ENCODE data around the gene ARHGAP31.
"Not testable (repeated sequence)": the region's sequence is repeated elsewhere in the genome, so short reads cannot be mapped to it uniquely, and the experiment has no call there.

Gene ARHGAP31

DNA sequence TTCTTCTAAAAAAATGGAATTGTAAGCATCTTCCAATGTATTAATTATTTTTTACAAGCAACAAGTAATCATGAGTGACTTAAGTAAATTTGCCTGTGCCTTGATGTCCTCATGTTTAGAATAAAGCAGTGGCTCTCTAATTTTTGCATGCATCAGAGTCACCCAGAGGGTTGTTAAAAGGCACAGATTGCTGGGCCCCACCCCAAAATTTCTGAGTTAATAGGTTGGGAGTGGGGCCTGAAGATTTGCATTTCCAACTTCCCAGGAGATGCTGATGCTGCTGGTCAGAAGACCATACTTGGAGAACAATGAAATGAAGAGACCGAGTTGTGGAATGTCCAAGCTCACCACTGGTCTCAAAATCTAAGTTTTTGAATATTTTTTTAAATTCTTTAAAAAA lies 70.2 kb downstream of the ARHGAP31 start:
- TF ChIP-seq CTCF (IDR thresholded peaks at IDR 0.05; ENCODE audit: low read depth, low read length, missing control alignments), result no peak
- peaks cover 19% of the 10 kb centered on the region for H3K36me3 ChIP-seq (replicated peaks)
- no peak overlapping the region for H3K4me3 ChIP-seq (ENCODE audit: low read depth, low read length)
- in situ Hi-C loops (cut with HindIII; ENCODE audit: low pct_ligation_motif_present, low sequenced_read_pairs), result no loop called here
- H3K27me3 ChIP-seq (replicated peaks), result no peaks in the 10 kb centered on the region
- H3K27ac ChIP-seq, result no peak overlapping the region
- no peak for DNase-seq

GRCh38 chr3:119365418-119365817 lies 71.2 kb downstream of the ARHGAP31 start:
- TF ChIP-seq CTCF (IDR thresholded peaks at IDR 0.05; ENCODE audit: low read depth, low read length, missing control alignments), result no peak
- no peak for DNase-seq

DNA sequence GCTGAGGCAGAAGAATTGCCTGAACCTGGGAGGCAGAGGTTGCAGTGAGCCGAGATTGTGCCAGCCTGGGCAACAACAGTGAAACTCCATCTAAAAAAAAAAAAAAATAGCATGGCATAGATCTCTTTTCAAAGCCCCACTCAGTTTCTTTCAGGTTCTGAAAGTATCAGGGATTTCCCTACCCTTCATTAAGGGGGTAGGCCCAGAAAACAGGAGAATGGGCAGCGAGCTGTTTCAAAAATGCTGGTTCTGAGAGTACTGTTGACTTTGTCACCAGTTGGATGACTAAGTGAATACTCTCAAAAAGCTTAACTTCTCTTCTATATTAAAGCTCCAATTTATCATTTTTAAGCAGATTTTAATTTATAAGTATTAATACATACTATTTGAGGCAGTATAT lies 72.8 kb downstream of the ARHGAP31 start:
- no peaks in the 10 kb centered on the region for H3K27me3 ChIP-seq (replicated peaks)
- TF ChIP-seq CTCF (IDR thresholded peaks at IDR 0.05; ENCODE audit: low read depth, low read length, missing control alignments), result no peak
- DNase-seq, result no peak
- peaks cover 19% of the 10 kb centered on the region for H3K36me3 ChIP-seq (replicated peaks)
- H3K27ac ChIP-seq, result no peak overlapping the region
- in situ Hi-C loops (cut with HindIII; ENCODE audit: low pct_ligation_motif_present, low sequenced_read_pairs), result no loop called here
- H3K4me3 ChIP-seq (ENCODE audit: low read depth, low read length), result no peak overlapping the region

More at GRCh38 chr3:119365418-119365817, 71.2 kb downstream of the ARHGAP31 start:
- Histone ChIP-seq H3K4me3 (ENCODE audit: low read depth, low read length) (no peak overlapping the region), H3K27ac (no peak overlapping the region), H3K36me3 (replicated peaks) (peaks cover 19% of the 10 kb centered on the region), H3K27me3 (replicated peaks) (no peaks in the 10 kb centered on the region)
- in situ Hi-C loops (cut with HindIII; ENCODE audit: low pct_ligation_motif_present, low sequenced_read_pairs), result no loop called here

GRCh38 chr3:119368298-119368697 lies 74.1 kb downstream of the ARHGAP31 start:
- Histone ChIP-seq H3K36me3 (replicated peaks) (peaks cover 19% of the 10 kb centered on the region), H3K4me3 (ENCODE audit: low read depth, low read length) (no peak overlapping the region), H3K27me3 (replicated peaks) (no peaks in the 10 kb centered on the region), H3K27ac (no peak overlapping the region)
- DNase-seq, result no peak
- in situ Hi-C loops (cut with HindIII; ENCODE audit: low pct_ligation_motif_present, low sequenced_read_pairs), result no loop called here
- TF ChIP-seq CTCF (IDR thresholded peaks at IDR 0.05; ENCODE audit: low read depth, low read length, missing control alignments), result no peak

DNA sequence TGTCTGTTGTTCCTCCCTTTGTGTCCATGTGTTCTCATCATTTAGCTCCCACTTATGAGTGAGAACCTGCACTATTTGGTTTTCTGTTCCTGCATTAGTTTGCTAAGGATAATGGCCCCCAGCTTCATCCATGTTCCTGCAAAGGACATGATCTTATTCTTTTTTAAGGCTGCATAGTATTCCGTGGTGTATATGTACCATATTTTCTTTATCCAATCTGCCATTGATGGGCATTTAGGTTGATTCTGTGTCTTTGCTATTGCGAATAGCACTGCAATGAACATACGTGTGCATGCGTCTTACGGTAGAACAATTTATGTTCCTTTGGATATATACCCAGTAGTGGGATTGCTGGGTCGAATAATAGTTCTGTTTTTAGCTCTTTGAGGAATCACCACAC lies 77.6 kb downstream of the ARHGAP31 start:
- H3K27ac ChIP-seq; in situ Hi-C loops (cut with HindIII; ENCODE audit: low pct_ligation_motif_present, low sequenced_read_pairs); H3K27me3 ChIP-seq (replicated peaks); DNase-seq; H3K4me3 ChIP-seq (ENCODE audit: low read depth, low read length): not testable (repeated sequence)
- H3K36me3 ChIP-seq (replicated peaks), result peaks cover 19% of the 10 kb centered on the region

DNA sequence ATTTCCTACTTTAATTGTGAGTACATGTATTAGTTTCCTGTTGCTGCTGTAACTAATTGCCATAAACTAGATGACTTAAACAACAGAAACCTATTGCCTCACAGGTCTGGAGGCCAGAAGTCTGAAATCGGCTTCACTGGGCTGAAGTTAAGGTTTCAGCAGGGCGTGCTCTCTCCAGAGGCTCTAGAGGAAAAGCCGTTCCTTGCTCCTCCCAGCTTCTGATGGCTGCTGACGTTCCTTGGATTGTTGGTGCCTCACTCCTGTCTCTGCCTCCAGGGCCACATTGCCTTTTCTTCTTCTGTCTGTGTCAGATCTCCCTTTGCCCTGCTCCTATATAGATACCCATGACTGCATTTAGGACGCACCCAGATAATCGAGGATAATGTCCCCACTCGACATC lies 80.9 kb downstream of the ARHGAP31 start:
- in situ Hi-C loops (cut with HindIII; ENCODE audit: low pct_ligation_motif_present, low sequenced_read_pairs), result no loop called here
- Histone ChIP-seq H3K36me3 (replicated peaks) (peaks cover 4% of the 10 kb centered on the region), H3K4me3 (ENCODE audit: low read depth, low read length) (no peak overlapping the region), H3K27me3 (replicated peaks) (no peaks in the 10 kb centered on the region), H3K27ac (no peak overlapping the region)
- no peak for DNase-seq
- TF ChIP-seq CTCF (IDR thresholded peaks at IDR 0.05; ENCODE audit: low read depth, low read length, missing control alignments), result no peak

All from brain microvascular endothelial cell (primary cell).